ENCODE measurements around the gene PRDM2. TPM values are rescaled to one million over a fixed set of nuclear protein-coding genes. Genes with fewer than 3 reads are reported as not detected.

Gene PRDM2
- total and polyA plus RNA-seq, 2 of the 13 experiments (the other 11 are each of a cell fraction or from before 2014, with no cell fraction given) = 4.0 to 6.5 TPM

DNA sequence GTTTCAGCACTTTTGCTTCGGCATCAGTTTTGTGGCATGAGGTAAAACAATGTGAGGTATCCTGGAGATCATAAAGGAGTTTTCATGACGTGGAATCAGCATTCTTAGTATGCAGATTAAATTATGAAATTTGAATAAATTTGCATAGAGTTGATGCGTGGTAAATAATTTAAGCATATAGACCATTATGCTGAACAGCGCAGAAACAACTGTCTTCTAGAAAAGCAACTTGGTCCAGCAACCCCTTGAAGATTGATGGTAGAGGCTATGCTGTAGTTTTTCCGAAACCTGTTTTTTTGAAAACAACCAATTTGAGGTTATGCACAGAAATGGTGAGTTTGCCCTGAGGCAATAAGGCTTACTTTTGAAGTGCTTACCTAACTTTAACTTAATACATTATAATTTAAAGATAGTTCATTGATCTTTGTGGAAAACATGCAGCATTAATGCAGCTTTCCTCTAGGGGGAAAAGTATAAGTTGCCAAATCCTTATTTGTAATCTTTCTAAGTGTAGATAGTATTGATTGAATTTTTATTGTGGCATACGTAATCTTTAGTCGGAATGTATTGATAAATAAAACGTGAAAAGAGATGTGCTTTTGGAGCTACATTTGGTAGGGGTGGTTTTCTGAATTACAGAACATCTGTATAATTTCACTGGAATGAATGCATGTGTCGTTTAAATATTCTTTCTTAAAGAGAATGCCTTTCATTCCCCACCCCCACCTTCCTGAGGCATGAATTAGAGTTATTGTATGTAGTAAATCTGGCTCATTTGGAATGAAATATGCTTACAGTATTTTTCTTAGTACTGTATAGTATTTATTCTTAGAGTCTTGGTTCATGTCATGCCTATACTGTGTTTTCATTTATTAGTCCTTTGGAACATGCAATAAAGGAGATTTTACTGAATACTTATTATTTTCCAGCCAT lies 3.8 kb downstream of the PRDM2 start:
- WGBS (ENCODE audit: low lambda C conversion rate) = 20% methylated on average over 9 of the region's 9 CpGs
- H3K9ac ChIP-seq (ENCODE audit: insufficient read depth, low read depth, low read length) = no peak overlapping the region
- no peak for TF ChIP-seq YEATS2 (CRISPR knock-in tag; IDR thresholded peaks at IDR 0.05; ENCODE audit: borderline replicate concordance)
- DNase-seq (ENCODE audit: low spot score) (no peak), ATAC-seq (no peak), FAIRE-seq (no peak)
- POLR2A ChIA-PET = no interaction called here
- H3K4me3 ChIP-seq (replicated peaks in 1 of 3; ENCODE audit: insufficient read depth in 1 of 3, low read depth in 2 of 3, low read length in 3 of 3) = no peak overlapping the region
- H3K4me1 ChIP-seq (ENCODE audit: insufficient read depth, low read length) = no peaks in the 10 kb centered on the region
- intact Hi-C loops (cut with micrococcal nuclease; ENCODE audit: unreplicated experiment) (no loop called here), in situ Hi-C loops (cut with HindIII; ENCODE audit: extremely low pct_ligation_motif_present, low pct_unique_long_range_greater_than_20kb) (no loop called here)
- no peak overlapping the region for H3K4me2 ChIP-seq (ENCODE audit: low read depth, low read length)
- CTCF ChIA-PET (ENCODE audit: low intra/inter-chr PET ratio, low total read pairs) = no interaction called here
- no peaks in the 10 kb centered on the region for H3K9me3 ChIP-seq (ENCODE audit: low read length)
- H4K20me1 ChIP-seq (ENCODE audit: insufficient read depth, low read length) = no peaks in the 10 kb centered on the region
- H3K36me3 ChIP-seq (replicated peaks in 1 of 2; ENCODE audit: control insufficient read depth in 1 of 2, insufficient read depth in 2 of 2, low read length in 2 of 2) = no peaks in the 10 kb centered on the region
- H3K27ac ChIP-seq (ENCODE audit: extremely low read length, insufficient read depth, low read length) = no peak overlapping the region
- peaks cover 1 to 33% of the 10 kb centered on the region in 2 experiments; a peak in 3 of 5 replicates for H3K27me3 ChIP-seq (ENCODE audit: control insufficient read depth in 1 of 2, insufficient read depth in 2 of 2, low read length in 2 of 2)
- H2AFZ ChIP-seq (ENCODE audit: low read length) = no peak overlapping the region
- BruUV-seq (replicated peaks) = no TSS peak
- H3K79me2 ChIP-seq (ENCODE audit: insufficient read depth, low read length) = no peaks in the 10 kb centered on the region

DNA sequence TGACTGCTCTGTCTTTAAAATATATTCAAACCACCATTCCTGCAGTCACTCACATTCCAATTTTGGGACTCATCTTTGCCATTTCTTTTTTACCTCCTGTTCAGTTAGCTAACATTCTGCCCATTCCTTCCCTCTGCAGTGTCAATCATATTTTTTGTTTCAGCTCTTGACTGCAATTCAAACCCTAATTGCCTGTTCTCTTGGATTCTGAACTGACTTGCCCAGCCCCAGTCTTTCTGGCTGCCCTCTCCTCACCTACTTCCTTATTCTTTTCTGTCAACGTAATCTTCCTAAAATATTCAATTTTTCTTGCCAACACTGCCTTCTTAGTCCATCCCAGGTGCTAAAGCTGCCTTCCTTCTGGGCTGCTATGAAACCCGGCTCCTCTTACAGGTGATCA lies 6.1 kb downstream of the PRDM2 start:
- Histone ChIP-seq H3K27ac (ENCODE audit: extremely low read length, insufficient read depth, low read length) (no peak overlapping the region), H2AFZ (ENCODE audit: low read length) (no peak overlapping the region), H3K4me2 (ENCODE audit: low read depth, low read length) (no peak overlapping the region), H4K20me1 (ENCODE audit: insufficient read depth, low read length) (no peaks in the 10 kb centered on the region), H3K79me2 (ENCODE audit: insufficient read depth, low read length) (no peaks in the 10 kb centered on the region), H3K4me1 (ENCODE audit: insufficient read depth, low read length) (no peaks in the 10 kb centered on the region), H3K36me3 (replicated peaks in 1 of 2; ENCODE audit: control insufficient read depth in 1 of 2, insufficient read depth in 2 of 2, low read length in 2 of 2) (no peaks in the 10 kb centered on the region), H3K9ac (ENCODE audit: insufficient read depth, low read depth, low read length) (no peak overlapping the region), H3K9me3 (ENCODE audit: low read length) (no peaks in the 10 kb centered on the region), H3K4me3 (replicated peaks in 1 of 3; ENCODE audit: insufficient read depth in 1 of 3, low read depth in 2 of 3, low read length in 3 of 3) (no peak overlapping the region), H3K27me3 (ENCODE audit: control insufficient read depth in 1 of 2, insufficient read depth in 2 of 2, low read length in 2 of 2) (peaks cover 1 to 38% of the 10 kb centered on the region in 2 experiments; a peak in 3 of 5 replicates)
- DNase-seq (ENCODE audit: low spot score) = no peak
- intact Hi-C loops (cut with micrococcal nuclease; ENCODE audit: unreplicated experiment) (no loop called here), in situ Hi-C loops (cut with HindIII; ENCODE audit: extremely low pct_ligation_motif_present, low pct_unique_long_range_greater_than_20kb) (no loop called here)
- no TSS peak for BruUV-seq (replicated peaks)
- TF ChIP-seq GABPA (IDR thresholded peaks at IDR 0.05; ENCODE audit: low read depth, low read length) = no peak
- TF ChIP-seq GABPA (CRISPR knock-in tag; IDR thresholded peaks at IDR 0.05; ENCODE audit: low read depth) = no peak
- no peak for TF ChIP-seq HDAC1 (CRISPR knock-in tag; IDR thresholded peaks at IDR 0.05)
- TF ChIP-seq ZNF557 (CRISPR knock-in tag; IDR thresholded peaks at IDR 0.05) = no peak
- no peak for TF ChIP-seq RFX5 (IDR thresholded peaks at IDR 0.05; ENCODE audit: low read depth, low read length)
- no peak for TF ChIP-seq STAT5B (CRISPR knock-in tag; IDR thresholded peaks at IDR 0.05)
- TF ChIP-seq, protein P1, sequence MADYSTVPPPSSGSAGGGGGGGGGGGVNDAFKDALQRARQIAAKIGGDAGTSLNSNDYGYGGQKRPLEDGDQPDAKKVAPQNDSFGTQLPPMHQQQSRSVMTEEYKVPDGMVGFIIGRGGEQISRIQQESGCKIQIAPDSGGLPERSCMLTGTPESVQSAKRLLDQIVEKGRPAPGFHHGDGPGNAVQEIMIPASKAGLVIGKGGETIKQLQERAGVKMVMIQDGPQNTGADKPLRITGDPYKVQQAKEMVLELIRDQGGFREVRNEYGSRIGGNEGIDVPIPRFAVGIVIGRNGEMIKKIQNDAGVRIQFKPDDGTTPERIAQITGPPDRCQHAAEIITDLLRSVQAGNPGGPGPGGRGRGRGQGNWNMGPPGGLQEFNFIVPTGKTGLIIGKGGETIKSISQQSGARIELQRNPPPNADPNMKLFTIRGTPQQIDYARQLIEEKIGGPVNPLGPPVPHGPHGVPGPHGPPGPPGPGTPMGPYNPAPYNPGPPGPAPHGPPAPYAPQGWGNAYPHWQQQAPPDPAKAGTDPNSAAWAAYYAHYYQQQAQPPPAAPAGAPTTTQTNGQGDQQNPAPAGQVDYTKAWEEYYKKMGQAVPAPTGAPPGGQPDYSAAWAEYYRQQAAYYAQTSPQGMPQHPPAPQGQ (CRISPR knock-in tag; IDR thresholded peaks at IDR 0.05; ENCODE audit: borderline replicate concordance) = no peak
- TF ChIP-seq ZNF432 (CRISPR knock-in tag; IDR thresholded peaks at IDR 0.05; ENCODE audit: borderline replicate concordance) = no peak
- TF ChIP-seq HNRNPH1 (optimal IDR thresholded peaks at IDR 0.05; ENCODE audit: low read depth, low read length) = no peak
- no peak for TF ChIP-seq SRSF1 (optimal IDR thresholded peaks at IDR 0.05; ENCODE audit: low read depth, low read length)
- TF ChIP-seq SMC3 (IDR thresholded peaks at IDR 0.05; ENCODE audit: low read length) = no peak
- TF ChIP-seq ZMYM3 (CRISPR knock-in tag; IDR thresholded peaks at IDR 0.05) = no peak
- no peak for TF ChIP-seq MTA3 (CRISPR knock-in tag; IDR thresholded peaks at IDR 0.05)
- 3% methylated on average over 2 of the region's 2 CpGs for WGBS (ENCODE audit: low lambda C conversion rate)
- no peak for ATAC-seq
- FAIRE-seq = no peak
- POLR2A ChIA-PET = no interaction called here
- CTCF ChIA-PET (ENCODE audit: low intra/inter-chr PET ratio, low total read pairs) = no interaction called here

All from HepG2 (cell line).